ENCODE measurements around the gene EPHB3. TPM values are rescaled to one million over a fixed set of nuclear protein-coding genes. Genes with fewer than 3 reads are reported as not detected.

EPHB3 gene
- total RNA-seq (2014; rRNA removed; shearing (Covaris generic)) = 1.1 and 1.4 TPM in 2 replicates

- peak; percentile 99 for DNase-seq (ENCODE audit: low spot score)
Measured at GRCh38 chr3:184561061-184561912, at the start of gene EPHB3. EPHB3 (plus strand) TSS chr3:184561785; CDS start chr3:184562236, 451 bp downstream.

DNA sequence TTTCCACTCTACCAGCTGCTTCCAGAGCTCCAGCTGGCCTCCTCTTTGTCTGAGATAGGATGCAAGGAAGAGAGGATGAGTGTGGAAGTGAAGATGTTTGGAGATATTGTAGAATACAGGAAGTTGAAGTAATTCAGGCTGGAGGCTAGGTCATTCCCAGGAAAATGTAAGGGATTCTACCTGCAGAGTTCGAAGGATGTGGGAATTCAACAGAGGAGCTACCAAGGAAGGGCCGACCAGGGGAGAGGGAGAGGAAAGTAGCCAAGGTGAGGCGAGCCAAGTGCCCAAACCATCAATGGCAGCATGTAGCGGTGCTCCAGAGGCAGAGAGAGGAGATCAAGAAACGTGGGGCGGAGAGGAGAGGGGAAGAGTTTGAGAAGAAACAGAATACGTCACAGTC lies 49.0 kb upstream of the EPHB3 start:
- DNase-seq (ENCODE audit: low spot score) = no peak

DNA sequence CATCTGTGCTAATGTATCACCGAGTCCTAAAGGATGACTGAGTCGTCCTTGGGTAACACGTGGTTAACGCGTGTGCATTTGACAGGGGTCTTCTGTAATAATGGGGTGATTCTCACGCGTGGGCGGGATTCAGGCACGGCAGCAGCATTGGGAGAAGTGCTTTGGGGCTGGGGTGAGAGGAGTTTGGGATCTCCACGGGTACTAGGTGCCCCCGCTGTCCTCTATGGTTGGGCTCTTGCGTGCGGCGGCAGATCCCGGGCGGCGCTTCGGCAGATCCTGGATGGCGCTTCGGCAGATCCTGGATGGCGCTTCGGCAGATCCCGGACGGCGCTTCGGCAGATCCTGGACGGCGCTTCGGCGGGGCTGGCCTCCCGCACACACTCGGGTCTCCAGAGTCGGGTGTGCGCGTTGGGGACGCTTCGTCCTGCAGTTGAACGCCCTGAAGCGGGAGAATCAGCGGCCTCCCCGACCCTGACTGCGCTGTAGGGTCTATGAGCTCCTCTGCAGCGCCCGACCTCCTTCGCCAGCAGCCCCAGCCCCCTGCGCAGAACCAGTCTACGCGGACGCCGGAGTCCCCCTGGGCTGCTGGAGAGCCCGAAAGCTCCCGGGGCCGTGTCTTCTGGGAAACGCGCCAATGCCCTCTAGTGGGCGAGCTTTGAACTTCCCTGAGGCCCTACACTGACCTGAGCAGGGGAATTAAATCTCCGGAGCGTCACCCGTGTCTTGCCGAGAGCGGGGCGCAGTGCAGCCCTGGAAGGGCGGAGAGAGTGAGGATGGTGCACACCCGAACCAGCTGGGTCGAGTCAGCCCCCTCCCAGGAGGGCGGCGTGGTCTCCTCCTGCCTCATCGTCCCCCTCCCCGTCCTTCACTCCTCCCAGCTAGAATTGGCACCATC lies 48.1 kb upstream of the EPHB3 start:
- peak; percentile 71 for DNase-seq (ENCODE audit: low spot score)

DNA sequence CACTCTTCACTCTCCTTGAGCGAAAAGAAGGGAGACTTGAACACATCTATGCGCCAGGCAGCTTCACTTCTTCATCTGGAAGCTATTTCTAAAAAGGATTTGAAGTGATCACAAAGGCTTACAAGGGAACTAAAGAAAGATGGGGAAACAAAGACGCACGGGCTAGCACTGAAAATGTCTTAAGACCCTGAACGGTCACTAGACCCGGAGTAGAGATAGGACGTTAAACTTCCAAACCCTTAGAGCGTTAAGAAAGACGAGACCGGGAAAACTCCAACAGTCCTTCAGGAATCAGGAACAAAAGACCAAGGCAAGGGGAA lies 47.5 kb upstream of the EPHB3 start:
- DNase-seq (ENCODE audit: low spot score) = no peak

DNA sequence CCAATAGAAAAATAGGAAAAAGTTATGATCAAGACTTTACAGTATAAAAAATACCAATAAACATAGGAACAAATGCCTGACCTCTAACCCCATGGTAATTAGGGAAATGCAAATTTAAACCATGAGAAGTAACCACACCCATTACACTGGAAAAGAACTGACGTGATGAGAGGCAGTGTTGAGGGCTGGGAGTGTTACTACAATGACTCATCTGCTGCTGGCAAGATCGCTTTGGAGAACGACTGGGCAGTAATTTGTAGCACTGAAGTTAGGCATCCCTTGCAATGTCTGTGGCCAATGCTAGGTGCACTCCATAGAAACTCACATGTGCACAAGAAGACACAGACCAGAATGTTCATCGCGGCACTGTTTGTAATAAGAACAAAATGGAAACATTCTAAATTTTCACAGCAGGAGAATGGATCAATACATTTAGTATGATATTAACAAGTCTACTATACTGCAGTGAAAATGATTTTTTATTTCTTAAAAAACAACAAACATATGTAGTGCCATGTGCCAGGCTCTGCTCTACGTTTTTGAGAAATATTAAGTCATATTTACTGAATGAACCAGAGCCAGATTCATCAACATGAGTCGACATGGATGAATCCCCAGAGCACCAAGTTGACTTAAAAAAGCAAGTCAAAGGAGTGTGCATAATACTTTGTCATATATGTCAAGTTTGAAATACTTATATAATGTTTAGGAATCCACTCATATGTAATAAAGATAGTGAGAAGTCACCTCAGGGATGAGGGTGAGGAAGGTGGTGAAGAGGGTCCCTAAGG lies 37.6 kb upstream of the EPHB3 start:
- peak; percentile 88 for DNase-seq (ENCODE audit: low spot score)

DNA sequence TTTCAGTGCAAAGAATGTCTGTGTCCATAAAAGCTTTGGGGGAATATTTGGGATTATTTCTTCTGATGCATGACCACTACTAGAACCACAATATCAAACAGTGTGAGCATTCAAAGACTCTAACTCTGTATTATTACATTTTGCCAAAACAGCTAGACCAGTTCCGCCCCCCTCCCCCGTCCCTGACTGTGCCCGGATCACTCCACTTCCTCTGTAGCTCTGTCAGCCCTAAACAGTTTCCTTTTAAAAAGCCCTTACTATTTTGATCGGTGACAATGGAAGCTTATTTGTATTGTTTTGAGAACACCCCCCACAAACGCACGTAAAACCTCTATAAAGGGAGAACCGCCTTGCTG lies 36.6 kb upstream of the EPHB3 start:
- DNase-seq (ENCODE audit: low spot score) = no peak

GRCh38 chr3:184525337-184526087 lies 36.1 kb upstream of the EPHB3 start:
- DNase-seq (ENCODE audit: low spot score) = no peak

- no peak for DNase-seq (ENCODE audit: low spot score)
Measured at GRCh38 chr3:184526088-184526433, 35.5 kb upstream of the EPHB3 start.

- peak; percentile 48 for DNase-seq (ENCODE audit: low spot score)
Measured at GRCh38 chr3:184531626-184532280, 29.8 kb upstream of the EPHB3 start.

- DNase-seq (ENCODE audit: low spot score) = no peak
Measured at GRCh38 chr3:184532940-184533732, 28.4 kb upstream of the EPHB3 start.

DNA sequence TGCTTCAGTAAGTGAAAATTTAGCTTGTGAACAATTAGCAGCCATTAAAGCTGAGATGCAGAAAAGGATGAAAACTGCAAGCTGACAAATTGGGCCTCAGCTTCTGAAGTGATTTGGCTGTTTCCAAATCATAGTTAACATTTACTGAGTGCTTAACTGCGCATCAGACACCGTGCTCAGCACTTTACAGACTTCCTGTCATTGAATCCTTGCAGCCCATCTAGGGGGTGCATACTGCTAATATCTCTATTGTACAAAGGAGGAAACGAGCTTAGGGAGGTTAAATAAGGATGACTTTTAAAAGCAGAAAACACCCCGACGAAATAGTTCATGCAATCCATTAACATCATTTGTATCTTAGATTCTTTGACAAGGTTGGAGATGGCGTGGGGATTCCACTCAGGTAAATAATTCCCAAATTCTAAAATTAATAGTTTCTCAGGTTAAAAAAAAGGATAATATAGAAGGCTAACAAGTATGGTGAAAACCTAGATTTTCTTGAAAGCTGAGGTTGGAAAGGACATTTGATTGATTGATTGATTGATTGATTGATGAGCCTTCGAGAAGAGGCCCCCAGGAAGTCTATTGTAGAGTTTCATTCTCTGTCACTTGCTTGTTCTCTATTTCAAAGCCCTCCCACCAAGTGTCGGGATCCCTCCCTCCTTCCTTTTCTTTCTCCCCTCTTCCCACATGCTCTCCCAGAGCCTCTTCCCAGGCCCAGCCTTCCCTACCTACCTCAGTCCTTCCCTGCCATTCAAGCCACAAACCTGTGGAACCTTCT lies 23.5 kb upstream of the EPHB3 start:
- no peak for DNase-seq (ENCODE audit: low spot score)

- no peak for DNase-seq (ENCODE audit: low spot score)
Measured at GRCh38 chr3:184538666-184539431, 22.7 kb upstream of the EPHB3 start.

DNA sequence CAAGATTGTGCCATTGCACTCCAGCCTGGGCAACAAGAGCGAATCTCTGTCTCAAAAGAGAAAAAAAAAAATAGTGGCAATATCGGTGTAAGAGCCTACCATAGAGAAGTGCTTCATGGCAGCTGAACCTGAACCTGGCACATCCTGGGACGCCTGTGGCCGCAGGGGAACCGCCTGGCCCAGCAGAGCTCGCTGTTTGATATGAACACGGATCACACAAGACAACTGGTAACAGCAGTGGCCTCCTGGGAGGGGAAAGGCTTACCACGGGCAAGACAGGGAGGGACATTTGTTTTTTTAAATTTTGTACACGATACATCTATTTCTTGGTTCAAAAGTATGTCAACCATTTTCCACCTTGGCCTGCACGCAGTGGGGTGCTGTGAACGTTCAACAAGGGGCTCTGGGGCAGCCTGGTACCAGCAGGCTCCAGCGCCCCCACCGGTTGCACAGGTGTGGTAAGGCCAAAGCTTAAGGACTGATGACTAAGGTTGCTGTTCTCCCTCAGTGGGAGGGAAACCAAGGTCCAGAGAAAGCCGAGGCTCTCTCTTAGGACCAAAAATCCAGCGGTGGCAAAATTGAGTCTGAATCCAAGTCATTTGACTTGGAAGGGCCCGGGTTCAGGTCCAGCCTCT lies 21.7 kb upstream of the EPHB3 start:
- no peak for DNase-seq (ENCODE audit: low spot score)

GRCh38 chr3:184540777-184541681 lies 20.6 kb upstream of the EPHB3 start:
- peak; percentile 63 for DNase-seq (ENCODE audit: low spot score)

GRCh38 chr3:184541886-184542562 lies 19.6 kb upstream of the EPHB3 start:
- DNase-seq (ENCODE audit: low spot score) = no peak

GRCh38 chr3:184542577-184542976 lies 19.0 kb upstream of the EPHB3 start:
- DNase-seq (ENCODE audit: low spot score) = no peak
